Endothelial cell (in vitro differentiated cells): ENCODE results near the gene RPS6KA5. TPM values are rescaled to one million over a fixed set of nuclear protein-coding genes. Genes with fewer than 3 reads are reported as not detected.
"Not testable (repeated sequence)": the region's sequence is repeated elsewhere in the genome, so short reads cannot be mapped to it uniquely, and the experiment has no call there.

Experiments
- DNase-seq: peaks from one replicate; pipeline ENCODE4 v3.0.0; 2021; ENCODE audit warnings: low spot score
- H3K27ac Mint-ChIP-seq: one replicate; pipeline ENCODE4 v1.8.0; 2021; ENCODE audit warnings: mixed read lengths, inconsistent platforms; ENCODE audit not compliant: unreplicated experiment
- H3K27me3 Mint-ChIP-seq: one replicate; pipeline ENCODE4 v1.8.0; 2021; ENCODE audit warnings: mild to moderate bottlenecking, moderate library complexity, mixed read lengths, inconsistent platforms; ENCODE audit not compliant: unreplicated experiment
- H3K36me3 Mint-ChIP-seq: one replicate; pipeline ENCODE4 v1.8.0; 2021; ENCODE audit warnings: mild to moderate bottlenecking, low read depth, mixed read lengths, inconsistent platforms; ENCODE audit not compliant: unreplicated experiment
- H3K4me1 Mint-ChIP-seq: one replicate; pipeline ENCODE4 v1.8.0; 2021; ENCODE audit warnings: mild to moderate bottlenecking, mixed read lengths, inconsistent platforms; ENCODE audit not compliant: unreplicated experiment
- H3K4me3 Mint-ChIP-seq: one replicate; pipeline ENCODE4 v1.8.0; 2021; ENCODE audit warnings: mild to moderate bottlenecking, mixed read lengths, inconsistent platforms; ENCODE audit not compliant: unreplicated experiment
- H3K9me3 Mint-ChIP-seq: one replicate; pipeline ENCODE4 v1.8.0; 2021; ENCODE audit warnings: mixed read lengths, inconsistent platforms; ENCODE audit not compliant: unreplicated experiment
- total RNA-seq: library from RNA; stranded (reverse); fragmentation: NEBNext Ultra II Directional; extraction: Animal tissue kit (Norgen Biotek cat#: 25700); gene quantifications from one replicate; pipeline ENCODE4 v1.2.1, GENCODE V29; 2021; ENCODE audit not compliant: unreplicated experiment
- TF ChIP-seq, protein P1 (sequence below): fragments of 200-600 bp; sonication (generic); IDR thresholded peaks from one replicate; pipeline ENCODE4 v1.5.0; 2021; ENCODE audit warnings: antibody characterized with exemption; ENCODE audit not compliant: unreplicated experiment

RPS6KA5 gene
- total RNA-seq, 1 donor from 2014 or later, result 13.8 TPM

- TF ChIP-seq, protein P1, sequence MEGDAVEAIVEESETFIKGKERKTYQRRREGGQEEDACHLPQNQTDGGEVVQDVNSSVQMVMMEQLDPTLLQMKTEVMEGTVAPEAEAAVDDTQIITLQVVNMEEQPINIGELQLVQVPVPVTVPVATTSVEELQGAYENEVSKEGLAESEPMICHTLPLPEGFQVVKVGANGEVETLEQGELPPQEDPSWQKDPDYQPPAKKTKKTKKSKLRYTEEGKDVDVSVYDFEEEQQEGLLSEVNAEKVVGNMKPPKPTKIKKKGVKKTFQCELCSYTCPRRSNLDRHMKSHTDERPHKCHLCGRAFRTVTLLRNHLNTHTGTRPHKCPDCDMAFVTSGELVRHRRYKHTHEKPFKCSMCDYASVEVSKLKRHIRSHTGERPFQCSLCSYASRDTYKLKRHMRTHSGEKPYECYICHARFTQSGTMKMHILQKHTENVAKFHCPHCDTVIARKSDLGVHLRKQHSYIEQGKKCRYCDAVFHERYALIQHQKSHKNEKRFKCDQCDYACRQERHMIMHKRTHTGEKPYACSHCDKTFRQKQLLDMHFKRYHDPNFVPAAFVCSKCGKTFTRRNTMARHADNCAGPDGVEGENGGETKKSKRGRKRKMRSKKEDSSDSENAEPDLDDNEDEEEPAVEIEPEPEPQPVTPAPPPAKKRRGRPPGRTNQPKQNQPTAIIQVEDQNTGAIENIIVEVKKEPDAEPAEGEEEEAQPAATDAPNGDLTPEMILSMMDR, result no peak
- no peaks in the 10 kb centered on the region for H3K36me3 Mint-ChIP-seq
- H3K27ac Mint-ChIP-seq, result no peak overlapping the region
- no peak for DNase-seq
- no peaks in the 10 kb centered on the region for H3K4me1 Mint-ChIP-seq
- H3K9me3 Mint-ChIP-seq, result no peaks in the 10 kb centered on the region
- no peak overlapping the region for H3K4me3 Mint-ChIP-seq
- H3K27me3 Mint-ChIP-seq, result no peaks in the 10 kb centered on the region
These were observed 34.7 kb upstream of the RPS6KA5 start for GRCh38 chr14:91095178-91095577.

- no peaks in the 10 kb centered on the region for H3K4me1 Mint-ChIP-seq
- no peaks in the 10 kb centered on the region for H3K36me3 Mint-ChIP-seq
- H3K9me3 Mint-ChIP-seq, result no peaks in the 10 kb centered on the region
- no peaks in the 10 kb centered on the region for H3K27me3 Mint-ChIP-seq
- TF ChIP-seq, protein P1, result no peak
- no peak for DNase-seq
- H3K4me3 Mint-ChIP-seq, result no peak overlapping the region
- H3K27ac Mint-ChIP-seq, result no peak overlapping the region
These were observed 34.3 kb upstream of the RPS6KA5 start for GRCh38 chr14:91094772-91095171.

- H3K4me3 Mint-ChIP-seq, H3K27ac Mint-ChIP-seq, H3K27me3 Mint-ChIP-seq, DNase-seq, H3K9me3 Mint-ChIP-seq, H3K36me3 Mint-ChIP-seq, H3K4me1 Mint-ChIP-seq: not testable (repeated sequence)
These were observed 33.5 kb upstream of the RPS6KA5 start for GRCh38 chr14:91093743-91094472.

- no peak overlapping the region for H3K27ac Mint-ChIP-seq
- H3K27me3 Mint-ChIP-seq, result peaks cover 2% of the 10 kb centered on the region
- TF ChIP-seq, protein P1, result no peak
- no peaks in the 10 kb centered on the region for H3K36me3 Mint-ChIP-seq
- peaks cover 4% of the 10 kb centered on the region for H3K4me1 Mint-ChIP-seq
- H3K9me3 Mint-ChIP-seq, result no peaks in the 10 kb centered on the region
- H3K4me3 Mint-ChIP-seq, result no peak overlapping the region
- DNase-seq, result no peak
These were observed 31.6 kb upstream of the RPS6KA5 start for GRCh38 chr14:91092073-91092472.

- no peak overlapping the region for H3K27ac Mint-ChIP-seq
- H3K4me1 Mint-ChIP-seq, result peaks cover 4% of the 10 kb centered on the region
- no peak overlapping the region for H3K4me3 Mint-ChIP-seq
- no peak for DNase-seq
- no peaks in the 10 kb centered on the region for H3K36me3 Mint-ChIP-seq
- H3K9me3 Mint-ChIP-seq, result no peaks in the 10 kb centered on the region
- peaks cover 2% of the 10 kb centered on the region for H3K27me3 Mint-ChIP-seq
- TF ChIP-seq, protein P1, result no peak
These were observed 30.3 kb upstream of the RPS6KA5 start for GRCh38 chr14:91090743-91091142.
